NCI-H1417 (cell line): ENCODE results near the gene WIPI1.
A peak's percentile ranks its signal among the peaks of the same experiment; 100 is the strongest.

Experiments
- DNase-seq, 3 experiments: peaks; one replicate each; lab custom pipeline; 2025; lab: John Stamatoyannopoulos, UW

Gene WIPI1

GRCh38 chr17:68439656-68440290 lies 17.5 kb downstream of the WIPI1 start:
- no peak for DNase-seq

GRCh38 chr17:68437979-68438822 lies 19.1 kb downstream of the WIPI1 start:
- DNase-seq = no peak

GRCh38 chr17:68435876-68436842 lies 21.1 kb downstream of the WIPI1 start:
- peak; percentile 46 to 78 (median 76) for DNase-seq

- DNase-seq = no peak
Measured at GRCh38 chr17:68435361-68435760, 21.9 kb downstream of the WIPI1 start.

GRCh38 chr17:68433911-68434508 lies 23.3 kb downstream of the WIPI1 start:
- no peak for DNase-seq

GRCh38 chr17:68433211-68433610 lies 24.1 kb downstream of the WIPI1 start:
- no peak for DNase-seq

GRCh38 chr17:68432086-68432864 lies 25.0 kb downstream of the WIPI1 start:
- DNase-seq = no peak

GRCh38 chr17:68431661-68432071 lies 25.6 kb downstream of the WIPI1 start:
- DNase-seq = peak in 2 of 3 experiments; percentile 14 to 40

- DNase-seq = no peak
Measured at GRCh38 chr17:68431045-68431608, 26.2 kb downstream of the WIPI1 start.

GRCh38 chr17:68429881-68430280 lies 27.4 kb downstream of the WIPI1 start:
- no peak for DNase-seq

GRCh38 chr17:68428498-68429172 lies 28.7 kb downstream of the WIPI1 start:
- peak in 2 of 3 experiments; percentile 29 to 36 for DNase-seq

GRCh38 chr17:68427575-68427974 lies 29.7 kb downstream of the WIPI1 start:
- DNase-seq = no peak

GRCh38 chr17:68425979-68426378 lies 31.3 kb downstream of the WIPI1 start:
- DNase-seq = no peak

- peak; percentile 55 to 94 (median 73) for DNase-seq
Measured at GRCh38 chr17:68424861-68425260, 32.4 kb downstream of the WIPI1 start.

GRCh38 chr17:68424203-68424602 lies 33.1 kb downstream of the WIPI1 start:
- DNase-seq = no peak

- no peak for DNase-seq
Measured at GRCh38 chr17:68423251-68423650, 34.0 kb downstream of the WIPI1 start.

GRCh38 chr17:68422821-68423220 lies 34.5 kb downstream of the WIPI1 start:
- DNase-seq = no peak

- no peak for DNase-seq
Measured at GRCh38 chr17:68421486-68421885, 35.8 kb downstream of the WIPI1 start.

GRCh38 chr17:68420065-68420464 lies 37.2 kb downstream of the WIPI1 start:
- no peak for DNase-seq

- DNase-seq = no peak
Measured at GRCh38 chr17:68418876-68419275, 38.4 kb downstream of the WIPI1 start.
